GM18505 (cell line): Measurements from ENCODE around the gene TC2N.
"Not testable (repeated sequence)": the region's sequence is repeated elsewhere in the genome, so short reads cannot be mapped to it uniquely, and the experiment has no call there.

Source experiments
- ATAC-seq: cut with Tn5 transposase; IDR thresholded peaks from one replicate; pipeline ENCODE4 v1.9.1; 2021; ENCODE audit not compliant: unreplicated experiment
- POLR2A ChIP-seq: IDR thresholded peaks from 4 replicates; pipeline ENCODE4 v1.6.1; 2011; ENCODE audit warnings: borderline replicate concordance; ENCODE audit not compliant: insufficient read depth, insufficient read length; ENCODE audit errors: extremely low read depth

Gene TC2N

GRCh38 chr14:91882369-91882768 lies 15.0 kb upstream of the TC2N start:
- TF ChIP-seq POLR2A = no peak
- no peak for ATAC-seq

- TF ChIP-seq POLR2A = no peak
- no peak for ATAC-seq
Measured at GRCh38 chr14:91879196-91879595, 11.9 kb upstream of the TC2N start.

- TF ChIP-seq POLR2A = no peak
- no peak for ATAC-seq
Measured at GRCh38 chr14:91878274-91878673, 10.9 kb upstream of the TC2N start.

DNA sequence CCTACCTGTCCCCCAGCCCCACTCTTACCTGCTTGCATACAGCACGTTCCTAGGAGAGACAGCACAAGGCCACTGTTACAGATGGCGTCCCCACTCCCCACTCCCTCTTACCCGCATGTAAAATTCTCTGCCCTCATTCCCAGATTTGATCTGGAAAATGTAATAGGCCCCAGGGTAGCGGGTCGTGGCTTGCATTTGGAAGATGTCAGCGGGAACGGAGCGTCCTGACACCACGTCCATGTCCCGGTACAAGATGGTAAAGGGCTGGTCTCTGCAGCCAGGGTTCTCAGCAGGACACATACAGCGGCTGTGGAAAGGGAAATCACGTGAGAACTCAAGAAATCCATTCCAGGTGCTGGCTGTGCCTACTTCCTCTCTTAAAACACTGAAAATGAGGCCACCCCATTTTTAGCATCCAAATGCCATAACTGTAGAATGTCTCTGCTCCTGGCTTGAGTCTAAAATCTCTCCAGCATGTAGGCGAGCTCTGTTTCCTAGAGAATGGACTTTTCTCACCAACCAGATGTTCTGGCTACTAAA lies 10.1 kb upstream of the TC2N start:
- no peak for TF ChIP-seq POLR2A
- ATAC-seq = no peak

- TF ChIP-seq POLR2A = no peak
- no peak for ATAC-seq
Measured at GRCh38 chr14:91876492-91876891, 9.2 kb upstream of the TC2N start.

DNA sequence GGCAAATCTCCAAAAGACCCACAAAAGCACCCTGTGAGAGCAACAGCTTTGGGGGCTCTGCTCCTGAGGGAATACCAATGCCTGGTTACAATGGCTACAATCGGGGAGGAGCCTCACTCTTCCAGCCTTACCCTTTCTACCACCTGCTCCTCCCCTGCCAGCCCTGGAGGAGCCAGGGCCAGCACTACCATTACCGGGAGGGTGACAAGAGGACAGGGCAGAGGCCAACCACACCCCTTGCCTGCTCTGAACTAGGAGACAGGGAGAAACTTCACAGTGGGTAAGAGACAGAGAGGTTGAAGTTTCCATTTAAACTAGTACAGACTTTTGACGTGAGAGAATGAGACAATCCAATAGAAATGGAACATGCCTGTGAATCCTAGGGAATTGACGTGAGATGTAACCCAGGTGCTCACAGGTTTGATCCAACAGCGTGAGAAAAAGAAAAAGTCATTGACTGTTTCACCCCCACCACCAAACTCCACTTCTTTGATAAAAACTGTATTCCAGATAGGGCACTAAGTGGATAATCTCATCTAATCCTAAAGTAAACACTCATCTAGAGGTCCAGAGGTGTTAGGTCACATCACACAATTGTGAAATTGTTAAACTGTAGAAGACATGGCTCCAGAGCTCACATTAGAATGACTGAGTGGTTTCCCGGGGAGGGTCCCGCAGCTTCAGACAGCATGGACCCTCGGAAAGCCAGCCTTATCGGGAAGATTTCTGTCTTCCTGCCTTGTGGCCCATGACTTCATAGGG lies 8.4 kb upstream of the TC2N start:
- TF ChIP-seq POLR2A = no peak
- ATAC-seq = no peak

- no peak for TF ChIP-seq POLR2A
- peak; percentile 78 for ATAC-seq
Measured at GRCh38 chr14:91873471-91874415, 6.4 kb upstream of the TC2N start.

- no peak for TF ChIP-seq POLR2A
- ATAC-seq = no peak
Measured at GRCh38 chr14:91872517-91873470, 5.5 kb upstream of the TC2N start.

GRCh38 chr14:91872011-91872501 lies 4.7 kb upstream of the TC2N start:
- no peak for TF ChIP-seq POLR2A
- no peak for ATAC-seq

- not testable (repeated sequence) for ATAC-seq
Measured at GRCh38 chr14:91871401-91871800, 4.1 kb upstream of the TC2N start.

DNA sequence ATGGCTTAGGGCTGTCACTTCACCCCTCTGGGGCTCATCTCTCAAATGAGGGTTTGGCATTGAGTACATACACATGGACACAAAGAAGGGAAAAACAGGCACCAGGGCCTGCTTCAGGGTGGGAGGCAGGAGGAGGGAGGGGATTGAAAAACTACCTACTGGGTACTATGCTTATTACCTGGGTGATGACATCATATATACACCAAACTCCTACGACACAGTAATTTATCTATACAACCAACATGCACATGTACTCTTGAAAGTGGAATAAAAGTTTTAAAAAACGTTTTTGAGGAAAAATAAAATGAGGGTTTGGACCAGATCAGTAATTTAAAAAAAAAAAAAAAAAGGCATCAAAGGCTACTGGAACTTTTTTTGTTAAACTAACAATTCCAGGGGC lies 3.6 kb upstream of the TC2N start:
- ATAC-seq = no peak
- TF ChIP-seq POLR2A = no peak

DNA sequence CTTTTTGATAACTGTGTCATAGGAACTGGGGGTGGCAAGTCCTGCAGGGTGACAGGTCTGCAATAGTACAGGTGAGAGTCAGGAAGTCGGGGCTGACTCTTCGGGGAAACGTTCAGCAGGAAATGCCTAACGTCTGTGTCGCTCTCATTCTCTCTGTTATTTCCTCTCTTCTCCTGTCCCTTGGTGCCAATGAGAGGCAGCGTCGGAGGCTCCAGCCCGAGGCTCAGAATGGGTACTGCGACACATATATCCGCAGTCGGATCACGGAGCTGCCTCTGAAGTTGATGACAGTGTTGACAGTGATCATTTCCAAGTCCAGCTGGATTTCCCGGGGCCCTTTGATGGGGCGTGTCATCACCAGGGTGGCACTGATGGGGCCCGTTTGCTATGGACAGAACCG lies 2.7 kb upstream of the TC2N start:
- no peak for TF ChIP-seq POLR2A
- no peak for ATAC-seq
